ENCODE results near the gene CFDP1. TPM values are rescaled to one million over a fixed set of nuclear protein-coding genes. Genes with fewer than 3 reads are reported as not detected.

Gene CFDP1
- total RNA-seq, 1 donor, result 41.3 TPM

- peak; percentile 73 for DNase-seq (ENCODE audit: insufficient read length, low spot score, missing footprints)
- H3K79me2 ChIP-seq (ENCODE audit: insufficient read depth, low read length), result peaks cover 98% of the 10 kb centered on the region
- peak overlapping the region; percentile 56 for H3K27ac ChIP-seq (ENCODE audit: low read depth, low read length)
- no peak overlapping the region for H3K4me3 ChIP-seq (ENCODE audit: insufficient read depth, low read length)
- H3K4me1 ChIP-seq (ENCODE audit: insufficient read depth, low read length), result peaks cover 62% of the 10 kb centered on the region
- H3K9me3 ChIP-seq (ENCODE audit: low read depth, low read length), result no peaks in the 10 kb centered on the region
- peaks cover 8% of the 10 kb centered on the region for H3K36me3 ChIP-seq (ENCODE audit: insufficient read depth, low read length)
- peaks cover 89% of the 10 kb centered on the region for H4K20me1 ChIP-seq (ENCODE audit: insufficient read depth, low read length)
- no peak overlapping the region for H3K4me2 ChIP-seq (ENCODE audit: insufficient read depth, low read length)
- H2AFZ ChIP-seq (ENCODE audit: low read length), result no peak overlapping the region
- no peaks in the 10 kb centered on the region for H3K27me3 ChIP-seq (ENCODE audit: insufficient read depth, low read length)
- no peak for TF ChIP-seq CTCF (IDR thresholded peaks at IDR 0.05; ENCODE audit: extremely low read depth, low read depth, low read length)
Observed at GRCh38 chr16:75257886-75258806, 175.2 kb downstream of the CFDP1 start.

- H3K4me3 ChIP-seq (ENCODE audit: insufficient read depth, low read length), result peak overlapping the region; percentile 33
- H3K9me3 ChIP-seq (ENCODE audit: low read depth, low read length), result no peaks in the 10 kb centered on the region
- peaks cover 64% of the 10 kb centered on the region for H3K4me1 ChIP-seq (ENCODE audit: insufficient read depth, low read length)
- peak; percentile 98 for DNase-seq (ENCODE audit: insufficient read length, low spot score, missing footprints)
- no peak for TF ChIP-seq CTCF (IDR thresholded peaks at IDR 0.05; ENCODE audit: extremely low read depth, low read depth, low read length)
- peaks cover 98% of the 10 kb centered on the region for H3K79me2 ChIP-seq (ENCODE audit: insufficient read depth, low read length)
- peak overlapping the region; percentile 79 for H3K27ac ChIP-seq (ENCODE audit: low read depth, low read length)
- H3K36me3 ChIP-seq (ENCODE audit: insufficient read depth, low read length), result peaks cover 3% of the 10 kb centered on the region
- no peaks in the 10 kb centered on the region for H3K27me3 ChIP-seq (ENCODE audit: insufficient read depth, low read length)
- H2AFZ ChIP-seq (ENCODE audit: low read length), result no peak overlapping the region
- H3K4me2 ChIP-seq (ENCODE audit: insufficient read depth, low read length), result peak overlapping the region; percentile 51
- H4K20me1 ChIP-seq (ENCODE audit: insufficient read depth, low read length), result peaks cover 88% of the 10 kb centered on the region
Observed at GRCh38 chr16:75256696-75257343, 176.5 kb downstream of the CFDP1 start.

GRCh38 chr16:75256059-75256571 lies 177.2 kb downstream of the CFDP1 start:
- H3K4me2 ChIP-seq (ENCODE audit: insufficient read depth, low read length), result peak overlapping the region; percentile 51
- no peaks in the 10 kb centered on the region for H3K9me3 ChIP-seq (ENCODE audit: low read depth, low read length)
- H3K27ac ChIP-seq (ENCODE audit: low read depth, low read length), result peak overlapping the region; percentile 79
- no peak overlapping the region for H2AFZ ChIP-seq (ENCODE audit: low read length)
- H3K27me3 ChIP-seq (ENCODE audit: insufficient read depth, low read length), result no peaks in the 10 kb centered on the region
- H3K4me3 ChIP-seq (ENCODE audit: insufficient read depth, low read length), result no peak overlapping the region
- peak; percentile 97 for DNase-seq (ENCODE audit: insufficient read length, low spot score, missing footprints)
- H4K20me1 ChIP-seq (ENCODE audit: insufficient read depth, low read length), result peaks cover 82% of the 10 kb centered on the region
- peaks cover 62% of the 10 kb centered on the region for H3K4me1 ChIP-seq (ENCODE audit: insufficient read depth, low read length)
- H3K36me3 ChIP-seq (ENCODE audit: insufficient read depth, low read length), result peaks cover 3% of the 10 kb centered on the region
- H3K79me2 ChIP-seq (ENCODE audit: insufficient read depth, low read length), result peaks cover 94% of the 10 kb centered on the region
- no peak for TF ChIP-seq CTCF (IDR thresholded peaks at IDR 0.05; ENCODE audit: extremely low read depth, low read depth, low read length)

Data from osteoblast (primary cell).